ENCODE measurements around the gene OSBPL3. TPM values are rescaled to one million over a fixed set of nuclear protein-coding genes. Genes with fewer than 3 reads are reported as not detected.
A peak's percentile ranks its signal among the peaks of the same experiment; 100 is the strongest.

The OSBPL3 gene
- polyA plus RNA-seq, 1 donor (not counting 4 experiments of a cell fraction or from before 2014, with no cell fraction given), result 34.0 TPM

DNA sequence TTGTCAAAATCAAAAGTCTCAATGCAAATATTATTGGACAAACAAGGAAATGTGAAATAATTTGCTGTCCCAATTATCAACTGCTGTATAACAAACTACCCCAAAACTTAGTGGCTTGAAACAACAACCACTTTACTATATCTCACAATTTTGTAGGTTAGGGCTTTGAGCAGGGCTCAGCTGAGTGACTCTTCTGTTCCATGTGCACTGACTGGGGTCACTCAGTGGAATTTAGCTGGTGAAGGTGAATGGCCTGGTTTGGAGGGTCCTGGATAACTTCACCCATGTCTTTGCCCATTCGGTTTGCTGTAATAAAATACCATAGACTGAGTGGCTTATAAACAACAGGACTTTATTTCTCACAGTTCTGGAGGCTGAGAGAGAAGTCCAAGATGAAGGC, 219.0 kb downstream of the OSBPL3 start:
- dilution Hi-C loops (cut with MboI; ENCODE audit: extremely low pct_ligation_motif_present, low sequenced_read_pairs), result no loop called here
- H3K4me2 ChIP-seq (ENCODE audit: control insufficient read depth, extremely low read depth, insufficient read depth, low read depth, low read length), result no peak overlapping the region
- no peaks in the 10 kb centered on the region for H3K9me1 ChIP-seq (ENCODE audit: control insufficient read depth, extremely low read depth, insufficient read depth, low read length)
- no peak overlapping the region for H2AFZ ChIP-seq (ENCODE audit: control insufficient read depth, low read length)
- no peak for FAIRE-seq
- peaks cover 5% of the 10 kb centered on the region for H3K79me2 ChIP-seq (ENCODE audit: control insufficient read depth, insufficient read depth, low read length)
- no peaks in the 10 kb centered on the region for H3K9me3 ChIP-seq (ENCODE audit: control insufficient read depth, low read depth, low read length)
- DNase-seq (ENCODE audit: low read depth, low spot score), result no peak
- no peaks in the 10 kb centered on the region for H4K20me1 ChIP-seq (ENCODE audit: control insufficient read depth, extremely low read depth, insufficient read depth, low read length)
- no peak overlapping the region for H3K27ac ChIP-seq (ENCODE audit: control insufficient read depth, insufficient read depth, low read length)
- TF ChIP-seq, protein P1, sequence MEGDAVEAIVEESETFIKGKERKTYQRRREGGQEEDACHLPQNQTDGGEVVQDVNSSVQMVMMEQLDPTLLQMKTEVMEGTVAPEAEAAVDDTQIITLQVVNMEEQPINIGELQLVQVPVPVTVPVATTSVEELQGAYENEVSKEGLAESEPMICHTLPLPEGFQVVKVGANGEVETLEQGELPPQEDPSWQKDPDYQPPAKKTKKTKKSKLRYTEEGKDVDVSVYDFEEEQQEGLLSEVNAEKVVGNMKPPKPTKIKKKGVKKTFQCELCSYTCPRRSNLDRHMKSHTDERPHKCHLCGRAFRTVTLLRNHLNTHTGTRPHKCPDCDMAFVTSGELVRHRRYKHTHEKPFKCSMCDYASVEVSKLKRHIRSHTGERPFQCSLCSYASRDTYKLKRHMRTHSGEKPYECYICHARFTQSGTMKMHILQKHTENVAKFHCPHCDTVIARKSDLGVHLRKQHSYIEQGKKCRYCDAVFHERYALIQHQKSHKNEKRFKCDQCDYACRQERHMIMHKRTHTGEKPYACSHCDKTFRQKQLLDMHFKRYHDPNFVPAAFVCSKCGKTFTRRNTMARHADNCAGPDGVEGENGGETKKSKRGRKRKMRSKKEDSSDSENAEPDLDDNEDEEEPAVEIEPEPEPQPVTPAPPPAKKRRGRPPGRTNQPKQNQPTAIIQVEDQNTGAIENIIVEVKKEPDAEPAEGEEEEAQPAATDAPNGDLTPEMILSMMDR (optimal IDR thresholded peaks at IDR 0.05 in 1 of 3, IDR thresholded peaks at IDR 0.05 in 1 of 3, conservative IDR thresholded peaks at IDR 0.05 in 1 of 3; ENCODE audit: extremely low read depth in 1 of 3, insufficient read depth in 2 of 3, low read length in 3 of 3), result no peak
- TF ChIP-seq EZH2 (IDR thresholded peaks at IDR 0.05; ENCODE audit: low read length), result no peak
- H3K27me3 ChIP-seq (ENCODE audit: control insufficient read depth, extremely low read depth, insufficient read depth, low read length), result no peaks in the 10 kb centered on the region
- no peak overlapping the region for H3K4me3 ChIP-seq (ENCODE audit: control insufficient read depth in 2 of 3, extremely low read depth in 1 of 3, insufficient read depth in 2 of 3, low read depth in 1 of 3, low read length in 3 of 3)
- no peak overlapping the region for H3K9ac ChIP-seq (ENCODE audit: control insufficient read depth, extremely low read depth, insufficient read depth, low read length)
- H3K36me3 ChIP-seq (ENCODE audit: control insufficient read depth in 2 of 2, extremely low read depth in 1 of 2, insufficient read depth in 2 of 2, low read length in 2 of 2), result no peaks in the 10 kb centered on the region
- H3K4me1 ChIP-seq (ENCODE audit: control insufficient read depth, extremely low read depth, insufficient read depth, low read length), result peaks cover 6% of the 10 kb centered on the region

DNA sequence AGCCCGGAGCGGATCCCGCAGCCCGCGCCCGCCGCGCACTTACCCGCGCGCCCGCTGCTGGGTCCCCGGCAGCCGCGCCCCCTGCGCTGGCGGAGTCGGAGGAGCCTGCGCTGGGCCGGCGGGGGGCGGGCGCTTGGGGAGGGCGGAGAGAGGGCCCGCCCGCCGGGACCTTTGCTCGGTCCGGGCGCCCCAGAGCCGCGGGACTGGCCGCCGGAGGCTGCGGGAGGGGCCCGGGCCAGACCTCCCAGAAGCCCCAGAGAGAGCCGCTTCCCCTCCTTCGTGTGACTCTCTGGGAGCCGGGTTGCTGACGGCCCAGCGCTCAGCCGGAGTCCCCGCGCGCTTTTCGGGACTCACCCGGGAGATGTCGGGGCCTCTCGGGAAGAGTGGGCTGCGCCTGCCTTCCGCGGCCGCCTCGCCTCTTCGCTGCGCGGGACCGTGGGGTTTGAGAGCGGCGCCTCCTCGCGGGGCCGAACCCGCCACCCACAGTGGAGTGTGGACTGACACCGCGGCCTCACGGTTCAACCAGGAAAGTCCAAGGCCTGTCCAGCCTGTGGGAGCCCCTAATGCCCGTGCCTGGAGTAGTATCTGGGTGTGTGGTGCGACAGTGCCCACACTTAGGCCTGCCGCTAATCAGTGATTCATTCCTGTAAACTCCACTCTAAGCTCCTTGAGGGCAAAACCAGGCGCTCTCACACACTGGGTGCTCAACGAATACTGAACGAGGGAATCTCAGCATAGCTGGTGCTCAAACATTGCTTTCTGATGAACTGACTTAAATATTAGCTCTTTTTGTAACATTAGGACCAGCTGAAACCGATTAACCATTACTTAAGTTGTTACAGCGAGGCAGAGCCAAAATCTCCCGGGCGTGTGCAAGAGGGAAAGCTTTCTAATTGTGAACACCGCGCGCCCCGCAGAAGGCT, 222.4 kb downstream of the OSBPL3 start, which contains the start of gene GSDME:
TSS of gene GSDME (minus strand) at position 112 of the 923 bp plus-strand sequence. CDS start 7,690 bp downstream, outside the sequence.
- Histone ChIP-seq H2AFZ (ENCODE audit: control insufficient read depth, low read length) (peak within 1 kb of the TSS; percentile 29), H3K27ac (ENCODE audit: control insufficient read depth, insufficient read depth, low read length) (peak within 1 kb of the TSS; percentile 99), H3K4me1 (ENCODE audit: control insufficient read depth, extremely low read depth, insufficient read depth, low read length) (peaks cover 38% of the 10 kb centered on the region), H3K9ac (ENCODE audit: control insufficient read depth, extremely low read depth, insufficient read depth, low read length) (peak within 1 kb of the TSS; percentile 94), H3K4me2 (ENCODE audit: control insufficient read depth, extremely low read depth, insufficient read depth, low read depth, low read length) (peak within 1 kb of the TSS; percentile 97), H3K27me3 (ENCODE audit: control insufficient read depth, extremely low read depth, insufficient read depth, low read length) (no peaks in the 10 kb centered on the region), H3K9me1 (ENCODE audit: control insufficient read depth, extremely low read depth, insufficient read depth, low read length) (no peaks in the 10 kb centered on the region), H3K79me2 (ENCODE audit: control insufficient read depth, insufficient read depth, low read length) (peaks cover 24% of the 10 kb centered on the region), H3K36me3 (ENCODE audit: control insufficient read depth in 2 of 2, extremely low read depth in 1 of 2, insufficient read depth in 2 of 2, low read length in 2 of 2) (peaks cover 0 to under 1% of the 10 kb centered on the region in 2 experiments), H4K20me1 (ENCODE audit: control insufficient read depth, extremely low read depth, insufficient read depth, low read length) (no peaks in the 10 kb centered on the region), H3K4me3 (ENCODE audit: control insufficient read depth in 2 of 3, extremely low read depth in 1 of 3, insufficient read depth in 2 of 3, low read depth in 1 of 3, low read length in 3 of 3) (peak within 1 kb of the TSS; percentile 66 to 92 (median 83)), H3K9me3 (ENCODE audit: control insufficient read depth, low read depth, low read length) (no peaks in the 10 kb centered on the region)
- dilution Hi-C loops (cut with MboI; ENCODE audit: extremely low pct_ligation_motif_present, low sequenced_read_pairs), result no loop called here
- peak; percentile 71 for FAIRE-seq
- no peak for TF ChIP-seq EZH2 (IDR thresholded peaks at IDR 0.05; ENCODE audit: low read length)
- TF ChIP-seq, protein P1 (optimal IDR thresholded peaks at IDR 0.05 in 1 of 3, IDR thresholded peaks at IDR 0.05 in 1 of 3, conservative IDR thresholded peaks at IDR 0.05 in 1 of 3; ENCODE audit: extremely low read depth in 1 of 3, insufficient read depth in 2 of 3, low read length in 3 of 3), result peak in 1 of 3 experiments; percentile 25
- no peak for DNase-seq (ENCODE audit: low read depth, low spot score)
